ENCODE measurements around the gene FILIP1.

Gene FILIP1

GRCh38 chr6:75491291-75491690 is 2.3 kb downstream of the FILIP1 start:
- FAIRE-seq, result no peak

GRCh38 chr6:75490706-75491105 is 2.9 kb downstream of the FILIP1 start:
- no peak for FAIRE-seq

- FAIRE-seq, result no peak
These were observed 4.6 kb downstream of the FILIP1 start for GRCh38 chr6:75489025-75489424.

GRCh38 chr6:75488033-75488432 is 5.6 kb downstream of the FILIP1 start:
- no peak for FAIRE-seq

GRCh38 chr6:75486850-75487518 is 6.6 kb downstream of the FILIP1 start:
- FAIRE-seq, result no peak

- no peak for FAIRE-seq
These were observed 9.1 kb downstream of the FILIP1 start for GRCh38 chr6:75484535-75484934.

GRCh38 chr6:75483136-75483952 is 10.3 kb downstream of the FILIP1 start:
- no peak for FAIRE-seq

GRCh38 chr6:75481936-75482593 is 11.5 kb downstream of the FILIP1 start:
- no peak for FAIRE-seq

- FAIRE-seq, result no peak
These were observed 12.2 kb downstream of the FILIP1 start for GRCh38 chr6:75481394-75481793.

GRCh38 chr6:75480425-75480824 is 13.2 kb downstream of the FILIP1 start:
- no peak for FAIRE-seq

- FAIRE-seq, result no peak
These were observed 13.9 kb downstream of the FILIP1 start for GRCh38 chr6:75479712-75480111.

- no peak for FAIRE-seq
These were observed 14.7 kb downstream of the FILIP1 start for GRCh38 chr6:75478929-75479328.

- FAIRE-seq, result no peak
These were observed 20.7 kb downstream of the FILIP1 start for GRCh38 chr6:75472885-75473284.

GRCh38 chr6:75467966-75468365 is 25.6 kb downstream of the FILIP1 start:
- no peak for FAIRE-seq

GRCh38 chr6:75467284-75467683 is 26.3 kb downstream of the FILIP1 start:
- no peak for FAIRE-seq

- FAIRE-seq, result no peak
These were observed 27.0 kb downstream of the FILIP1 start for GRCh38 chr6:75466636-75467035.

- FAIRE-seq, result no peak
These were observed 29.7 kb downstream of the FILIP1 start for GRCh38 chr6:75463908-75464307.

- no peak for FAIRE-seq
These were observed 30.5 kb downstream of the FILIP1 start for GRCh38 chr6:75463061-75463460.

GRCh38 chr6:75460681-75461080 is 32.9 kb downstream of the FILIP1 start:
- FAIRE-seq, result no peak

- FAIRE-seq, result no peak
These were observed 34.7 kb downstream of the FILIP1 start for GRCh38 chr6:75458895-75459294.

GRCh38 chr6:75450903-75451302 is 42.7 kb downstream of the FILIP1 start:
- FAIRE-seq, result no peak

- FAIRE-seq, result no peak
These were observed 43.9 kb downstream of the FILIP1 start for GRCh38 chr6:75449630-75450206.

- no peak for FAIRE-seq
These were observed 47.2 kb downstream of the FILIP1 start for GRCh38 chr6:75446241-75446880.
